Thoracic aorta (tissue), 2 donors: Measurements from ENCODE around the gene OPN4. TPM values are rescaled to one million over a fixed set of nuclear protein-coding genes. Genes with fewer than 3 reads are reported as not detected.

Experiments
- ATAC-seq: fragments of 150-250 bp; one replicate; pipeline ENCODE4 v1.8.0; 2017; ENCODE audit warnings: low read depth; ENCODE audit not compliant: insufficient number of reproducible peaks, low FRiP score
- DNase-seq: peaks from one replicate; pipeline ENCODE4 v3.0.0-alpha.2; 2020; ENCODE audit warnings: low spot score
- H3K27ac ChIP-seq, 2 donors: fragments of 200-600 bp; sonication (generic); 1 replicate in 1 of 2; 2 replicates in 1 of 2; pipeline ENCODE4 v1.5.1; 2016; ENCODE audit warnings: mild to moderate bottlenecking in 2 of 2, moderate library complexity in 2 of 2
- H3K27me3 ChIP-seq: fragments of 200-600 bp; sonication (generic); replicated peaks from 2 replicates; pipeline ENCODE4 v1.6.0; 2016; ENCODE audit warnings: mild to moderate bottlenecking; ENCODE audit not compliant: insufficient read depth
- H3K36me3 ChIP-seq: fragments of 200-600 bp; sonication (generic); one replicate; pipeline ENCODE4 v1.5.1; 2016
- H3K4me1 ChIP-seq, 2 donors: fragments of 200-600 bp; sonication (generic); 1 replicate in 1 of 2; 2 replicates in 1 of 2; pipeline versions ENCODE4 v1.5.1 to v1.6.0; 2016; ENCODE audit warnings: low read depth in 2 of 2, mild to moderate bottlenecking in 1 of 2; ENCODE audit not compliant: control insufficient read depth in 1 of 2
- H3K4me3 ChIP-seq: fragments of 200-600 bp; sonication (generic); 2 replicates; pipeline ENCODE4 v1.5.1; 2016; ENCODE audit warnings: mild to moderate bottlenecking
- H3K9me3 ChIP-seq: fragments of 200-600 bp; sonication (generic); 2 replicates; pipeline ENCODE4 v1.5.1; 2016
- total RNA-seq, 2 donors: library from RNA; depleted of rRNA; stranded (reverse); fragments of >200 nt; gene quantifications; one replicate each; pipeline versions ENCODE4 v1.1.0 to v1.2.3, GENCODE V29; 2016
- TF ChIP-seq, protein P1 (sequence below): fragments of 200-600 bp; sonication (generic); IDR thresholded peaks from one replicate; pipeline ENCODE4 v1.5.1; 2019; ENCODE audit warnings: antibody characterized with exemption

OPN4 gene
- total RNA-seq, 2 donors from 2014 or later: not detected

DNA sequence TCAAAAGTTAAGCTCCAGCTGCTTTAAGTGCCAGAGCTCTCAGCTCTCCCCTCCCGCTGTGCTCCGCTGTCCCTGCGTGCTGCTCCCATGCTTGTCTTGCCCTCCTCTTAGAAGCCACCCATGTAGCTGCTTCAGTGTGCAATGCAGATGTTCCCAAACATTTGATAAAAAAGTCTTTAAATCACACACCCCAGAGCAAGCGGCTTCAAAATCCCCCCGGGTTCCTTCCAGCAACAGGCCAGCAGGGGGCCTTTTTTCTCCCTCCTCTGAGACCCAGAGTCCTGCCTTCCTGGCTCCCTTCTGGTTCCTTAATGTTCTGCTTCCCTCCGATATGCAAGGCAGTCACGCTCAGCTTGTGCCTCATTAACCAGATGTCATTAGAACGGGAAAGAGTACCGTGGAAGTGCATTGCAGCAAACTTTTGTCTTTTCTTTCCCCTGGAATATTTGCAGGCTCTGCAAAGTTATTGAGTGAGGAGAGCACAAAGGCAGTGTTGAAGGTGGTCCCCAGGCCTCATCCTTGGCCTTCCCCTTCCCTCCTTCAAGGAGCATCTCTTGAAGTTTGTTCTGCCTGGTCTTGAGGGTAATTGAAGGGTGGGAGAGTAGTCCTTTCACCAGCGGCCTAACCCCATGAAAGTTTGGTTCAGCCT is 39.5 kb downstream of the OPN4 start:
- Histone ChIP-seq H3K36me3 (peaks cover 21% of the 10 kb centered on the region), H3K27me3 (no peaks in the 10 kb centered on the region), H3K9me3 (no peaks in the 10 kb centered on the region), H3K4me3 (no peak overlapping the region), H3K4me1 (peaks cover 12 to 52% of the 10 kb centered on the region in 2 donors), H3K27ac (peak overlapping the region; percentile 5 to 57)
- DNase-seq: no peak
- TF ChIP-seq, protein P1, sequence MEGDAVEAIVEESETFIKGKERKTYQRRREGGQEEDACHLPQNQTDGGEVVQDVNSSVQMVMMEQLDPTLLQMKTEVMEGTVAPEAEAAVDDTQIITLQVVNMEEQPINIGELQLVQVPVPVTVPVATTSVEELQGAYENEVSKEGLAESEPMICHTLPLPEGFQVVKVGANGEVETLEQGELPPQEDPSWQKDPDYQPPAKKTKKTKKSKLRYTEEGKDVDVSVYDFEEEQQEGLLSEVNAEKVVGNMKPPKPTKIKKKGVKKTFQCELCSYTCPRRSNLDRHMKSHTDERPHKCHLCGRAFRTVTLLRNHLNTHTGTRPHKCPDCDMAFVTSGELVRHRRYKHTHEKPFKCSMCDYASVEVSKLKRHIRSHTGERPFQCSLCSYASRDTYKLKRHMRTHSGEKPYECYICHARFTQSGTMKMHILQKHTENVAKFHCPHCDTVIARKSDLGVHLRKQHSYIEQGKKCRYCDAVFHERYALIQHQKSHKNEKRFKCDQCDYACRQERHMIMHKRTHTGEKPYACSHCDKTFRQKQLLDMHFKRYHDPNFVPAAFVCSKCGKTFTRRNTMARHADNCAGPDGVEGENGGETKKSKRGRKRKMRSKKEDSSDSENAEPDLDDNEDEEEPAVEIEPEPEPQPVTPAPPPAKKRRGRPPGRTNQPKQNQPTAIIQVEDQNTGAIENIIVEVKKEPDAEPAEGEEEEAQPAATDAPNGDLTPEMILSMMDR: peak; percentile 62
- no peak for ATAC-seq

DNA sequence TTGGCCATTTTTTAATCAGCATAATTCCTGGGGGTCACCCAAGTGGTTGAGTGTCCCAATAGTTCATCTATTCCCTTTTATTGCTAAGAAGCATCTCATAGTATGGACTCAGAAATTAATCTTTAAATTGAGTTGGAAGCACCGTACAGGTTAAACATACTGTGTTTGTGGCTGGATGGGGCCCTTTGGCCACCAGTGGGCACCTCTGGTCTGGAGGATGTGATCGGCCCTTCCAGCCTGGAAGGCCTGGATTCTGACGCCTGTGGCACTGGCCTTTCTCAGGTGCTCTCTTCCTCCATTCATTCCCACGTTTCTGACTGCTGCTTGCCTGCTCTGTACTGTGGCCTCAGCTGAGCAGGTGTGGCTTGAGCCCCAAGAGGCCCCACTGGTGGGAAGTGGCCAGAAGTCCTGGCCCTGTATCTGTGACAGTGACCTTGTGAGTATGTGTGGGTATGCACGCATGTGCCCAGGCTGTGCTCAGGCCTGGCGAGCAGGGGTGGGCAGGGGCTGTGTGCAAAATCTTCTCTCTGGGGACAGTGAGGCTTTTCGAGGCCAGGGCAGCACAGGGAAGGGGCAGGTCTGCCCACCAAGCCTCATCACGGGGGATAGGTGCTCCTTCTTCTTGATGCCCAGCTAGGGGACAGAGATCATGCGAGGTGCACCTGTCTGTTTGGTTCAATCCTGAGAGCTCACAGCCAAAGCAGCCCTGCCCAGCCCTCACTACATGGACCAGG is 44.0 kb downstream of the OPN4 start:
- ATAC-seq (no peak), DNase-seq (no peak)
- H3K9me3 ChIP-seq: no peaks in the 10 kb centered on the region
- peak overlapping the region; percentile 15 to 28 for H3K27ac ChIP-seq
- no peak overlapping the region for H3K4me3 ChIP-seq
- TF ChIP-seq, protein P1: no peak
- peaks cover 0 to 10% of the 10 kb centered on the region in 2 donors for H3K4me1 ChIP-seq
- no peaks in the 10 kb centered on the region for H3K27me3 ChIP-seq
- H3K36me3 ChIP-seq: peaks cover 57% of the 10 kb centered on the region

DNA sequence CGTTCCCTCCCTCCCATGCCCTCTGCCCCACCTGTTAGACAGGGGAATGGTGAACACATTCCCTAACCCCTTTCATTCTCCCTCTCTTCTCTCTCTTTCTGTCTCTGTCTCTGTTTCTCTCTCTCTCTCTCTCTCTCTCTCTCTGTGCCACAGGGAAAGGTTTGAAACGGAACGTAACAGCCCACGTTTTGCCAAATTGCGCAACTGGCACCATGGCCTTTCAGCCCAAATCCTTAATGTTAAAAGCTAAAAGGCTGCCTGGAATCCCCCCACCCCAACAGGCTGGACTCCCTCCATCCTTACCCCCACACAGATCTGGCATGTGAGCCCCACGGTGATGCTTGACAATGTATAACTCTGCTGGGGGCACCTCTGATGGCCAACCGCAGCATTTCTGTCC is 44.8 kb downstream of the OPN4 start:
- Histone ChIP-seq H3K27me3 (no peaks in the 10 kb centered on the region), H3K4me1 (peaks cover 0 to 2% of the 10 kb centered on the region in 2 donors), H3K27ac (peak overlapping the region; percentile 28 to 49), H3K4me3 (no peak overlapping the region), H3K36me3 (peaks cover 56% of the 10 kb centered on the region), H3K9me3 (no peaks in the 10 kb centered on the region)
- TF ChIP-seq, protein P1: no peak
- ATAC-seq (no peak), DNase-seq (no peak)

DNA sequence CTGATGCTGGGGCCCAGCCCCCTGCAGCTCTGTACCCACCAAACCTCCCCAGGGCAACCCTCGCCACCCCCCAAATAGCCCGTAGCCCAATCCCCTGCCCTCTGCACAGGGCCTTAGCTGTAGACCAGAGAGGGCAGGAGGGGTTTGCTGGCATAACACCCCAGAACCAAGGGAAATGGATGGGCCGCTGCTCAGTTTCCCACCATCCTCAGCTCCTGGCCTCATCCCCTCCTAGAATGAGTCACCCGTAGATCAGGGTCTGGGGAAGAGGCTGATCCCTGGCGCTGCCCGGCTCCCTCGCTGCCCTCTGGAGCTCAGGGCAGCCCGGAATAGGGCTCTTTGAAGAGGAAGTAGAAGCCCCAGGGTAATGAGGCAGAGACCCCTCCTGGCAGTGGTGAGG is 45.2 kb downstream of the OPN4 start:
- no peaks in the 10 kb centered on the region for H3K9me3 ChIP-seq
- no peak for ATAC-seq
- TF ChIP-seq, protein P1: no peak
- H3K4me1 ChIP-seq: no peaks in the 10 kb centered on the region
- peaks cover 52% of the 10 kb centered on the region for H3K36me3 ChIP-seq
- H3K27me3 ChIP-seq: no peaks in the 10 kb centered on the region
- H3K27ac ChIP-seq: peak overlapping the region; percentile 28 to 49
- H3K4me3 ChIP-seq: no peak overlapping the region
- no peak for DNase-seq

DNA sequence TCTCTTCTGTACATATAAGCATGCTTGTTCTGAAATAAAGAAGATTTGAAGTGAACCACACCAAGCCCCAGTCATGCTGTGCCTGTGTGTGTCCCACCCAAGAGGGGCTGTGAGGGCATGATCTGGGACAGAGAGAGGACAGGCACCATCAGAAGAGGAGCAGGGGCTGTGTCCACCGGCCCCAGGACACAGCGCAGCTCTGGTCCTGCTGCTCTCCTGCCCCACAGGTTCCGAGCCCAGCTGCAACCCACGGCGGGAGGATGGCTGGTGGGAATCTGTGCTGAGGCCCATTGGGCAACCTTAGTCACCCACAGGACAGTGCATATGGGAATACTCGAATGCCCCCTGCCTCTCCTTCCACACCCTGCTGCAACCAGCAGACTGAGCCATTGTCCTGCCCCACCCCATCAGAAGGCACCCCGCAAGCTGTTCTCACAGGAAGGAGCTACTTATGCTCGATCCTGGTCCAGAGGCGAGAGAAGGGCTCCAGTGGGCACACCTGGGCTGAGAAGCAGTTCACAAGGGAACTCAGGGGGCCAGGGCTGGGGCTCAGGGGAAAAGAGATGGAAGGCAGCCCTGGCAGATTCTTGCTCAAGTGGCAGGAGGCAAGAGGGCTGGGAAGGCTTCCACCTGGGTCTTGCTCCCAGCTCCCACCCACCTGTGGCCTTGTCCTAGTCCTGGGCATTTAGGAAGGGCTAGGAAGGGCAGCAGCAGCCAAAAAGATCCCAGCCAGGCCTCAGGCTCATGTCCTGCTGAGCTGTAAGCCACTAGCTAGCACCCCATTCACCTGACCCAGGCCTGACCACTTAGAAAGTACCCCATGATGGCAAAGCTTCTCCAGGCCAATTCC is 45.9 kb downstream of the OPN4 start:
- Histone ChIP-seq H3K36me3 (peaks cover 49% of the 10 kb centered on the region), H3K4me1 (no peaks in the 10 kb centered on the region), H3K4me3 (no peak overlapping the region), H3K27me3 (no peaks in the 10 kb centered on the region), H3K9me3 (no peaks in the 10 kb centered on the region), H3K27ac (peak overlapping the region; percentile 28 to 49)
- no peak for DNase-seq
- TF ChIP-seq, protein P1: no peak
- no peak for ATAC-seq
